Measurements from ENCODE around the gene CKM. TPM values are rescaled to one million over a fixed set of nuclear protein-coding genes. Genes with fewer than 3 reads are reported as not detected.

The CKM gene
- total and polyA plus RNA-seq, 8 donors = 0.23 to 4.9 (median 1.2) TPM; not detected in 5

DNA sequence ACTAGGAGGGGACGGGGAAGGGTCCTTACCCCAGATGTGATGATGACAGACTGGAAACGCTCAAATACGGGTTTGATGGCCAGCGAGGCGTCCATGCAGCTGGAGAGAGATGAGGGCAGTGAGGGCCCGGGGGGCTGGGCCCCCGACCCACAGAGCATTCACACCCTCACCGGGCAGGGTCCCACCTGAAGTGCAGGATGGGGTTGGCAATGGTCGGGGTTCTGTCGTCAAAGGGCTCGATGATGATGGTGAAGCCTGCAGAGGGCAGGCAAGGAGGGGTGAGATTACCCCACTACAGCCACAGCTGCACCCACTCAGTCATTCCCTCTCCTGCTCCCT is 34.7 kb upstream of the CKM start:
- H3K27ac ChIP-seq = no peak overlapping the region
- no peaks in the 10 kb centered on the region for H3K4me1 ChIP-seq
- 94 to 95% methylated on average over 11 of the region's 11 CpGs for WGBS, 2 donors
- TF ChIP-seq, protein P1, sequence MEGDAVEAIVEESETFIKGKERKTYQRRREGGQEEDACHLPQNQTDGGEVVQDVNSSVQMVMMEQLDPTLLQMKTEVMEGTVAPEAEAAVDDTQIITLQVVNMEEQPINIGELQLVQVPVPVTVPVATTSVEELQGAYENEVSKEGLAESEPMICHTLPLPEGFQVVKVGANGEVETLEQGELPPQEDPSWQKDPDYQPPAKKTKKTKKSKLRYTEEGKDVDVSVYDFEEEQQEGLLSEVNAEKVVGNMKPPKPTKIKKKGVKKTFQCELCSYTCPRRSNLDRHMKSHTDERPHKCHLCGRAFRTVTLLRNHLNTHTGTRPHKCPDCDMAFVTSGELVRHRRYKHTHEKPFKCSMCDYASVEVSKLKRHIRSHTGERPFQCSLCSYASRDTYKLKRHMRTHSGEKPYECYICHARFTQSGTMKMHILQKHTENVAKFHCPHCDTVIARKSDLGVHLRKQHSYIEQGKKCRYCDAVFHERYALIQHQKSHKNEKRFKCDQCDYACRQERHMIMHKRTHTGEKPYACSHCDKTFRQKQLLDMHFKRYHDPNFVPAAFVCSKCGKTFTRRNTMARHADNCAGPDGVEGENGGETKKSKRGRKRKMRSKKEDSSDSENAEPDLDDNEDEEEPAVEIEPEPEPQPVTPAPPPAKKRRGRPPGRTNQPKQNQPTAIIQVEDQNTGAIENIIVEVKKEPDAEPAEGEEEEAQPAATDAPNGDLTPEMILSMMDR (IDR thresholded peaks at IDR 0.05) = no peak
- peaks cover 0 to under 1% (median 0%) of the 10 kb centered on the region in 3 donors for H3K36me3 ChIP-seq
- no peaks in the 10 kb centered on the region for H3K27me3 ChIP-seq
- intact Hi-C loops (cut with DNase I) = no loop called here
- FAIRE-seq (no peak), DNase-seq (no peak), ATAC-seq (no peak)
- no peaks in the 10 kb centered on the region for H3K9me3 ChIP-seq
- H3K4me3 ChIP-seq = no peak overlapping the region

DNA sequence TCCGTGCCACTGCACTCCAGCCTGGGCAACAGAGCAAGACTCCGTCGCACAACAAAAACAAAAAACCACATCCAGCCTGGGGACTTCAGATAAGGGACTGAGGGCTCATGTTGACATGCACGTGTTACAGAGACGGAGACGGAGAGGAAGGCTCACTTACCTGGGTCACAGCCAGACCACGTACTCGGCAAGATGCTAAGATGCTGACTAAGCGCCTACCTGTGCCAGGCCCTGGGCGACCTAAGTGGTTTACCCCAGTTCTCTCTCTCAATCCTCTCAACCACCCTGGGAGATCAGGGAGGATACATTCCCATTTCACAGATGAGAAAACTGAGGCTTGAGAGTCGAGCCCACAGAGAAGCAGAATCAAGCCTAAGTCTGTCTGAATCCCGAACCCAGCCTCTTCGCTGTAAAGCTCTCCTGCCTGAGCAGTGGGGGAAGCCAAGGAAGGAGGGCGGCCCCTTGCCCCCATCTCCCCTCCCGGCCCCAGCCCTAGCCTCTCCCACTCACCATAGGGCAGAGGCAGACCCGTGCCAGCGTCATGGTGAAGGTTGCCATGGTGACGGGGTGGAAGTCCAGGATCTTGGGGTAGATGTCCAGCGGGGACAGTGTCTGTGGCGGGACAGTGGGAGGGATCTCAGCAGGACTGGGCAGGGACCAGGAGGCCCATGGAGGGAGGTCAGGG is 34.2 kb upstream of the CKM start:
- intact Hi-C loops (cut with DNase I) = no loop called here
- no peak for DNase-seq

DNA sequence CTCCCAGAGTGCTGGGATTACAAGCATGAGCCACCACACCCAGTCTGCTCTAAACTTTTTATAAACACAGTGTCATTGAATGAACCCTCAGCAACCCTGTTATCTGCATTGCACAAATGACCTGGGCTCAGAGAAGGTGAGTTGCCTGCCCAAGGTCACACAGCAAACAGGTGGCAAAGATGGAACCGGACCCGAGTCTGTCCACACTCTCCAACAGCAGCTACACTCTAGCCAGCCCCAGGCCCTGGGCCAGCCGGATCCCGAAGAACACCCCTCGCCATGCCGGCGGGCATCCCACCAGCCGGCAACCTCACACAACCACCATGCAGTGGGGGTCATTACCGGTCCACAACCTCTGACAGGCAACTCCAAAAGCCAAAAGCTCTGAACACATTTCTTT is 33.2 kb upstream of the CKM start:
- no peak overlapping the region for H3K4me3 ChIP-seq
- no peak for ATAC-seq
- no peak for FAIRE-seq
- intact Hi-C loops (cut with DNase I) = no loop called here
- no peaks in the 10 kb centered on the region for H3K27me3 ChIP-seq
- no peaks in the 10 kb centered on the region for H3K9me3 ChIP-seq
- no peak overlapping the region for H3K27ac ChIP-seq
- WGBS, 2 donors = 87 to 91% methylated on average over 9 of the region's 9 CpGs
- H3K36me3 ChIP-seq = peaks cover 0 to 6% (median 0%) of the 10 kb centered on the region in 3 donors
- no peaks in the 10 kb centered on the region for H3K4me1 ChIP-seq
- no peak for DNase-seq
- TF ChIP-seq, protein P1 (IDR thresholded peaks at IDR 0.05) = no peak

More for the DNA sequence above, 34.2 kb upstream of the CKM start:
- Histone ChIP-seq H3K36me3 (peaks cover 0 to 6% (median 0%) of the 10 kb centered on the region in 3 donors), H3K27ac (no peak overlapping the region), H3K4me3 (no peak overlapping the region), H3K27me3 (no peaks in the 10 kb centered on the region), H3K9me3 (no peaks in the 10 kb centered on the region), H3K4me1 (no peaks in the 10 kb centered on the region)
- FAIRE-seq (no peak), ATAC-seq (no peak)
- TF ChIP-seq, protein P1 (IDR thresholded peaks at IDR 0.05) = no peak
- WGBS, 2 donors = 91 to 93% methylated on average over 20 of the region's 20 CpGs

DNA sequence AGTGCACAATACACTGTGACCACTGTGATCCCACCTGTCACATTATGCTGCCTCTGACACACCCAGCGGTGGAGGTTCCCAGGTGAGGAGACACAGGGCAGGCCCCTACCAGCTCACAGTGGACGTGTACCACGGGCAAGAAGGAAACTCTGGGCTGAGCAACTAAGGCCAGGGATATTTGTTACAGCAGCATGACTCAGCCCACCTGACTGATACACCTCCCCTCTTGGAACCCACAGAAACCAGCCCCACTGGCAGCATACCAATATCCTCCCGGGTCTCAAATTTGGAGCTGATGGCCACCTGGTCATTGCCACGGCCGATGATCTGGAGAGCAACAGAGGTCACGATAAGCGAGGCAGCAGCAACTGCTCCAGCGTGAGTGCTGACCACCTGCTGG is 32.7 kb upstream of the CKM start:
- peaks cover 0 to 6% (median 0%) of the 10 kb centered on the region in 3 donors for H3K36me3 ChIP-seq

More for the DNA sequence above, 32.7 kb upstream of the CKM start:
- H3K4me1 ChIP-seq = no peaks in the 10 kb centered on the region
- no peak for FAIRE-seq
- H3K9me3 ChIP-seq = no peaks in the 10 kb centered on the region
- H3K27me3 ChIP-seq = no peaks in the 10 kb centered on the region
- DNase-seq = no peak
- no peak overlapping the region for H3K27ac ChIP-seq
- 97 to 99% methylated on average over 9 of the region's 9 CpGs for WGBS, 2 donors
- no peak for ATAC-seq
- TF ChIP-seq, protein P1 (IDR thresholded peaks at IDR 0.05) = no peak
- intact Hi-C loops (cut with DNase I) = no loop called here
- H3K4me3 ChIP-seq = no peak overlapping the region

Measured in pancreas (tissue), 10 donors.